SK-N-SH treated with all-trans-retinoic acid at 6 μM for 48 hours (cell line): ENCODE data around the gene PXK.
A peak's percentile ranks its signal among the peaks of the same experiment; 100 is the strongest.

ENCODE experiments used
- ATAC-seq: fragments of 200-7000 bp; cut with Tn5 transposase; 3 replicates; pipeline ENCODE4 v1.9.1; 2020; ENCODE audit warnings: mild to moderate bottlenecking, moderate library complexity
- BACH2 ChIP-seq: fragments of 250-450 bp; sonication (Bioruptor Pico); IDR thresholded peaks from 2 replicates; pipeline ENCODE4 v1.9.0; 2021; ENCODE audit warnings: mild to moderate bottlenecking, borderline replicate concordance
- CSDC2 ChIP-seq: fragments of 250-450 bp; sonication (Bioruptor Pico); IDR thresholded peaks from 2 replicates; pipeline ENCODE4 v1.5.0; 2020; ENCODE audit warnings: mild to moderate bottlenecking, moderate library complexity
- ESRRG ChIP-seq: fragments of 250-450 bp; sonication (Bioruptor Pico); IDR thresholded peaks from 2 replicates; pipeline ENCODE4 v1.6.1; 2021; ENCODE audit warnings: mild to moderate bottlenecking
- GLIS3 ChIP-seq: fragments of 250-450 bp; sonication (Bioruptor Pico); IDR thresholded peaks from 2 replicates; pipeline ENCODE4 v1.5.0; 2020; ENCODE audit warnings: mild to moderate bottlenecking, moderate library complexity
- ISL1 ChIP-seq: fragments of 250-450 bp; sonication (Bioruptor Pico); IDR thresholded peaks from 2 replicates; pipeline ENCODE4 v2.1.2; 2022; ENCODE audit warnings: mild to moderate bottlenecking, moderate library complexity
- OSR1 ChIP-seq: fragments of 250-450 bp; sonication (Bioruptor Pico); IDR thresholded peaks from 2 replicates; pipeline ENCODE4 v1.8.0; 2022; ENCODE audit warnings: moderate library complexity, mild to moderate bottlenecking, inconsistent platforms
- SNAI2 ChIP-seq: fragments of 250-450 bp; sonication (Bioruptor Pico); IDR thresholded peaks from 2 replicates; pipeline ENCODE4 v1.5.0; 2020; ENCODE audit warnings: mild to moderate bottlenecking, moderate library complexity
- TCF4 ChIP-seq: fragments of 250-450 bp; sonication (Bioruptor Pico); IDR thresholded peaks from 2 replicates; pipeline ENCODE4 v1.8.0; 2021; ENCODE audit warnings: mild to moderate bottlenecking, moderate library complexity, borderline replicate concordance
- ZC3H10 ChIP-seq: fragments of 250-450 bp; sonication (Bioruptor Pico); IDR thresholded peaks from 2 replicates; pipeline ENCODE4 v1.5.1; 2021; ENCODE audit warnings: mild to moderate bottlenecking, moderate library complexity
- ZFP3 ChIP-seq: fragments of 250-450 bp; sonication (Bioruptor Pico); IDR thresholded peaks from 2 replicates; pipeline ENCODE4 v1.5.0; 2020; ENCODE audit warnings: mild to moderate bottlenecking, moderate library complexity
- ZFP30 ChIP-seq: fragments of 450-650 bp; formaldehyde crosslinking; IDR thresholded peaks from 2 replicates; pipeline ENCODE4 v1.5.0; 2022; ENCODE audit warnings: mild to moderate bottlenecking, moderate library complexity
- ZNF565 ChIP-seq: fragments of 450-650 bp; formaldehyde crosslinking; conservative IDR thresholded peaks from 2 replicates; pipeline ENCODE4 v1.5.0; 2020; ENCODE audit warnings: low read depth, mild to moderate bottlenecking, moderate library complexity
- ZNF70 ChIP-seq: fragments of 450-650 bp; formaldehyde crosslinking; IDR thresholded peaks from 2 replicates; pipeline ENCODE4 v1.5.0; 2020; ENCODE audit warnings: mild to moderate bottlenecking, moderate library complexity
- ZNF8 ChIP-seq: fragments of 450-650 bp; formaldehyde crosslinking; IDR thresholded peaks from 2 replicates; pipeline ENCODE4 v1.5.0; 2020; ENCODE audit warnings: mild to moderate bottlenecking, moderate library complexity
- TF ChIP-seq, protein P1 (sequence below): fragments of 250-450 bp; sonication (Bioruptor Pico); IDR thresholded peaks from 2 replicates; pipeline ENCODE4 v1.8.0; 2020; ENCODE audit warnings: mild to moderate bottlenecking, moderate library complexity, borderline replicate concordance
- TF ChIP-seq, protein P2 (sequence below): fragments of 250-450 bp; sonication (Bioruptor Pico); IDR thresholded peaks from 2 replicates; pipeline ENCODE4 v1.8.0; 2021; ENCODE audit warnings: low read depth, mild to moderate bottlenecking, moderate library complexity, borderline replicate concordance
- TF ChIP-seq, protein P3 (sequence below): fragments of 250-450 bp; sonication (Bioruptor Pico); IDR thresholded peaks from 2 replicates; pipeline ENCODE4 v1.5.1; 2020; ENCODE audit warnings: low read depth, mild to moderate bottlenecking, moderate library complexity
- TF ChIP-seq, protein P4 (sequence below): fragments of 250-450 bp; sonication (Bioruptor Pico); IDR thresholded peaks from 2 replicates; pipeline ENCODE4 v1.5.0; 2020; ENCODE audit warnings: mild to moderate bottlenecking, moderate library complexity

The PXK gene

DNA sequence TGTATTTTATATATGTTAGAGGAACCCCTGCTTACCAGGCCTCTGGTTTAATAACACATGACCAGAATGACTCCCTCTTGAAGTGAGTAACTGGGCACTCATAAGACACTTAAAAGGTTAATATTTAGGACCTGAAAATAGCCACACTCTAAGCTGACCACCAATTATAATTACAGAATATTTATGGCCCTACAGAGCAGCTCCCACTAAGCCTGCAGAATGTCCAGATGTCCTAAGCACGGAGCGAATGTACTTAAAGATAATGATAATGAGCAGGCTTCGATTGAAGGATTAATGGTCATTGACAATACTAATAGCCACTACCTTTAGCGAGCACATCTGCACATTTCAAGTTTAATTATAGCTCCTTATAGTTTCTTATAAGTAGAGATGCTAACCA, 136.4 kb downstream of the PXK start:
- no peak for ATAC-seq
- TF ChIP-seq ZC3H10 (CRISPR knock-in tag) (peak; percentile 46; the same call in 1 of the 2 replicates), ZNF70 (no peak)

DNA sequence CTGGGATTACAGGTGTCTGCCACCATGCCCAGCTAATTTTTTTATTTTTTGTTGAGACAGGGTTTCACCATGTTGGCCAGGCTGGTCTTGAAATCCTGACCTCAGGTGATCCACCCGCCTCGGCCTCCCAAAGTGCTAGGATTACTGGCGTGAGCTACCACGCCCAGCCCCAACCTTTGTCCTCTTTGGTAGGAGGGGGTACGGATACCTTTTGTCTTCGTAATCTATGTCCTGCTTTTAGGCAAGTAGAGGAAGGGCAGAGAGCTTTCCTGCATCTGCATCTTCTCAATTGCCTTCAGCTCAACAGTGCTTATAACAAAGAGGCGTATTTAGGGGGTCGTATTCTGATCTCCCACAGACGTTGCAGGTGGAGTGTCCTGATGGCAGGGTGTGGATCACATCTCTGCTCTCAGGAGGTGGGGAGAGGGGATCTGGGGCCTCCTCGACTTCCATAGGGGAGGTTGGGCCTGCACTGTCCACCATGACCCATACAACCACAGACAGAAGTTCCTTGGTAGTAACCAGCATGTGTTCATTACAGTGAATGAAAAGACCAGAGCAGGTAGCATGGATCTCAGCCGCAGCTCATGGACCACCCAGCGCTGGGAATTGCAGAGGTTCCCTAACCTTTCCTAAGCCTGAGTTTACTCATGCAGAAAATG, 137.8 kb downstream of the PXK start:
- TF ChIP-seq, protein P1, sequence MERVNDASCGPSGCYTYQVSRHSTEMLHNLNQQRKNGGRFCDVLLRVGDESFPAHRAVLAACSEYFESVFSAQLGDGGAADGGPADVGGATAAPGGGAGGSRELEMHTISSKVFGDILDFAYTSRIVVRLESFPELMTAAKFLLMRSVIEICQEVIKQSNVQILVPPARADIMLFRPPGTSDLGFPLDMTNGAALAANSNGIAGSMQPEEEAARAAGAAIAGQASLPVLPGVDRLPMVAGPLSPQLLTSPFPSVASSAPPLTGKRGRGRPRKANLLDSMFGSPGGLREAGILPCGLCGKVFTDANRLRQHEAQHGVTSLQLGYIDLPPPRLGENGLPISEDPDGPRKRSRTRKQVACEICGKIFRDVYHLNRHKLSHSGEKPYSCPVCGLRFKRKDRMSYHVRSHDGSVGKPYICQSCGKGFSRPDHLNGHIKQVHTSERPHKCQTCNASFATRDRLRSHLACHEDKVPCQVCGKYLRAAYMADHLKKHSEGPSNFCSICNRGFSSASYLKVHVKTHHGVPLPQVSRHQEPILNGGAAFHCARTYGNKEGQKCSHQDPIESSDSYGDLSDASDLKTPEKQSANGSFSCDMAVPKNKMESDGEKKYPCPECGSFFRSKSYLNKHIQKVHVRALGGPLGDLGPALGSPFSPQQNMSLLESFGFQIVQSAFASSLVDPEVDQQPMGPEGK (CRISPR knock-in tag): no peak
- TF ChIP-seq OSR1 (no peak), ISL1 (CRISPR knock-in tag) (no peak), SNAI2 (no peak), ZFP30 (CRISPR knock-in tag) (no peak), GLIS3 (CRISPR knock-in tag) (no peak), ZNF565 (CRISPR knock-in tag) (no peak), ZC3H10 (CRISPR knock-in tag) (no peak), ZFP3 (CRISPR knock-in tag) (no peak), BACH2 (CRISPR knock-in tag) (no peak)
- TF ChIP-seq, protein P2, sequence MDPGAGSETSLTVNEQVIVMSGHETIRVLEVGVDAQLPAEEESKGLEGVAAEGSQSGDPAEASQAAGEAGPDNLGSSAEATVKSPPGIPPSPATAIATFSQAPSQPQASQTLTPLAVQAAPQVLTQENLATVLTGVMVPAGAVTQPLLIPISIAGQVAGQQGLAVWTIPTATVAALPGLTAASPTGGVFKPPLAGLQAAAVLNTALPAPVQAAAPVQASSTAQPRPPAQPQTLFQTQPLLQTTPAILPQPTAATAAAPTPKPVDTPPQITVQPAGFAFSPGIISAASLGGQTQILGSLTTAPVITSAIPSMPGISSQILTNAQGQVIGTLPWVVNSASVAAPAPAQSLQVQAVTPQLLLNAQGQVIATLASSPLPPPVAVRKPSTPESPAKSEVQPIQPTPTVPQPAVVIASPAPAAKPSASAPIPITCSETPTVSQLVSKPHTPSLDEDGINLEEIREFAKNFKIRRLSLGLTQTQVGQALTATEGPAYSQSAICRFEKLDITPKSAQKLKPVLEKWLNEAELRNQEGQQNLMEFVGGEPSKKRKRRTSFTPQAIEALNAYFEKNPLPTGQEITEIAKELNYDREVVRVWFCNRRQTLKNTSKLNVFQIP (CRISPR knock-in tag): no peak
- TF ChIP-seq, protein P3, sequence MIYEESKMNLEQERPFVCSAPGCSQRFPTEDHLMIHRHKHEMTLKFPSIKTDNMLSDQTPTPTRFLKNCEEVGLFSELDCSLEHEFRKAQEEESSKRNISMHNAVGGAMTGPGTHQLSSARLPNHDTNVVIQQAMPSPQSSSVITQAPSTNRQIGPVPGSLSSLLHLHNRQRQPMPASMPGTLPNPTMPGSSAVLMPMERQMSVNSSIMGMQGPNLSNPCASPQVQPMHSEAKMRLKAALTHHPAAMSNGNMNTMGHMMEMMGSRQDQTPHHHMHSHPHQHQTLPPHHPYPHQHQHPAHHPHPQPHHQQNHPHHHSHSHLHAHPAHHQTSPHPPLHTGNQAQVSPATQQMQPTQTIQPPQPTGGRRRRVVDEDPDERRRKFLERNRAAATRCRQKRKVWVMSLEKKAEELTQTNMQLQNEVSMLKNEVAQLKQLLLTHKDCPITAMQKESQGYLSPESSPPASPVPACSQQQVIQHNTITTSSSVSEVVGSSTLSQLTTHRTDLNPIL (CRISPR knock-in tag): no peak
- peak; percentile 32; the same call in 2 of the 3 replicates for ATAC-seq

DNA sequence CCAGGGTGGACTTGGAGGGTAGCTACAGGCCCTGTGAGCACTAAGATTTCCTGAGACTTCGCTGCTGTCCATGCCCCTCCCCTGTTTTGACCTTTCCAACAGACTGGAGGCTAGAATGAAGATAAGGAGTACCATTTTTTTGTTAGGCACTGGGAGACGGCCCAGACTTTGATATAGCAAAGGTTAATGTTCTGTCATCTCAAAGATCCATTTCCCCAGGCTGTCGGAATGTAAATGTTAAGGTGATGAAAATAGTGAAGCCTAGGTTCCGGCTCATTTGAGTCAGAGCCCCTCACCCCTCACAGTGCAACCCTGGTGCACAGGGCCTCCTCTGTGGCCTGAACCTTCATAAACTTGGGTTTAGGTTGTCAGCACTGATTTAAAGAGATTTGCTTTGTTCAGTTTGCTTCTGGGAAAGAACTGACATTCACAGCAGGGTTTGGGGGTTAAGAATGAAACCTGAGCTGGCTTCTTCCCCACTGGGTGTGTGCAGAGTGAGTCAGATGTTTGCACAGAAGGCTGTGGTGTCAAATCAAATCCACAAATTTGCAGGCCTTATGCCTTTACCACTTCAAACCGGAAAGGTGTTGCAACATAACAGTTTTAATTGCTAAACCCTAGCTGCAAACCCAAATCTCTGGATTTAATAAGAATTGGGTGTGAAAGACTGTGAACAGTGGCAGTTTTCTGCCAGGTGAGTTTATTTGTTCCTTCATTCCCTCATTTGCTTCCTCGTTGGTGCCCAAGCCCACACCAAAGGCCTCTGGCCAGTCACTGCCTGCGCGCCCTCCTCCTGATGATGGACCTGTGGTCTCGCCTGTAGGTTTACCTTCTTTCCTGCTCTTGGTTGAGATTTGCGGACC, 138.6 kb downstream of the PXK start:
- peak; percentile 90 for ATAC-seq
- TF ChIP-seq, protein P3 (CRISPR knock-in tag): no peak
- TF ChIP-seq, protein P1 (CRISPR knock-in tag): no peak
- TF ChIP-seq TCF4 (CRISPR knock-in tag) (no peak), GLIS3 (CRISPR knock-in tag) (no peak), CSDC2 (CRISPR knock-in tag) (no peak), ZNF8 (CRISPR knock-in tag) (no peak), ISL1 (CRISPR knock-in tag) (no peak), ZC3H10 (CRISPR knock-in tag) (no peak), ESRRG (no peak), ZFP30 (CRISPR knock-in tag) (no peak)
- TF ChIP-seq, protein P4, sequence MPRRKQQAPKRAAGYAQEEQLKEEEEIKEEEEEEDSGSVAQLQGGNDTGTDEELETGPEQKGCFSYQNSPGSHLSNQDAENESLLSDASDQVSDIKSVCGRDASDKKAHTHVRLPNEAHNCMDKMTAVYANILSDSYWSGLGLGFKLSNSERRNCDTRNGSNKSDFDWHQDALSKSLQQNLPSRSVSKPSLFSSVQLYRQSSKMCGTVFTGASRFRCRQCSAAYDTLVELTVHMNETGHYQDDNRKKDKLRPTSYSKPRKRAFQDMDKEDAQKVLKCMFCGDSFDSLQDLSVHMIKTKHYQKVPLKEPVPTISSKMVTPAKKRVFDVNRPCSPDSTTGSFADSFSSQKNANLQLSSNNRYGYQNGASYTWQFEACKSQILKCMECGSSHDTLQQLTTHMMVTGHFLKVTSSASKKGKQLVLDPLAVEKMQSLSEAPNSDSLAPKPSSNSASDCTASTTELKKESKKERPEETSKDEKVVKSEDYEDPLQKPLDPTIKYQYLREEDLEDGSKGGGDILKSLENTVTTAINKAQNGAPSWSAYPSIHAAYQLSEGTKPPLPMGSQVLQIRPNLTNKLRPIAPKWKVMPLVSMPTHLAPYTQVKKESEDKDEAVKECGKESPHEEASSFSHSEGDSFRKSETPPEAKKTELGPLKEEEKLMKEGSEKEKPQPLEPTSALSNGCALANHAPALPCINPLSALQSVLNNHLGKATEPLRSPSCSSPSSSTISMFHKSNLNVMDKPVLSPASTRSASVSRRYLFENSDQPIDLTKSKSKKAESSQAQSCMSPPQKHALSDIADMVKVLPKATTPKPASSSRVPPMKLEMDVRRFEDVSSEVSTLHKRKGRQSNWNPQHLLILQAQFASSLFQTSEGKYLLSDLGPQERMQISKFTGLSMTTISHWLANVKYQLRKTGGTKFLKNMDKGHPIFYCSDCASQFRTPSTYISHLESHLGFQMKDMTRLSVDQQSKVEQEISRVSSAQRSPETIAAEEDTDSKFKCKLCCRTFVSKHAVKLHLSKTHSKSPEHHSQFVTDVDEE: no peak
- TF ChIP-seq, protein P2 (CRISPR knock-in tag): no peak; the same call in 1 of the 2 replicates
